Parathyroid adenoma (tissue), 2 donors: Measurements from ENCODE around the gene FAM25A.
"Not testable (repeated sequence)": the region's sequence is repeated elsewhere in the genome, so short reads cannot be mapped to it uniquely, and the experiment has no call there.

Experiments
- H2AFZ ChIP-seq: fragments of 300-600 bp; sonication (generic); one replicate; pipeline ENCODE4 v1.7.0; 2017; ENCODE audit warnings: antibody characterized with exemption, mild to moderate bottlenecking
- H3K27ac ChIP-seq: fragments of 300-600 bp; sonication (generic); one replicate; pipeline ENCODE4 v1.7.0; 2017
- H3K27me3 ChIP-seq: fragments of 300-600 bp; sonication (generic); one replicate; pipeline ENCODE4 v1.7.0; 2017; ENCODE audit warnings: low read length; ENCODE audit not compliant: control insufficient read depth, insufficient read depth
- H3K36me3 ChIP-seq: fragments of 300-600 bp; sonication (generic); one replicate; pipeline ENCODE4 v1.7.0; 2017; ENCODE audit warnings: low read length; ENCODE audit not compliant: control insufficient read depth, insufficient read depth
- H3K4me1 ChIP-seq: fragments of 300-600 bp; sonication (generic); one replicate; pipeline ENCODE4 v1.7.0; 2017; ENCODE audit warnings: control low read depth
- H3K4me2 ChIP-seq: fragments of 300-600 bp; sonication (generic); one replicate; pipeline ENCODE4 v1.7.0; 2017; ENCODE audit warnings: low read length
- H3K4me3 ChIP-seq: fragments of 300-600 bp; sonication (generic); one replicate; pipeline ENCODE4 v1.7.0; 2017; ENCODE audit warnings: low read depth, low read length
- H3K79me2 ChIP-seq: fragments of 300-600 bp; sonication (generic); one replicate; pipeline ENCODE4 v1.7.0; 2017; ENCODE audit warnings: control low read depth
- H3K9ac ChIP-seq: fragments of 300-600 bp; sonication (generic); one replicate; pipeline ENCODE4 v1.7.0; 2017; ENCODE audit warnings: mild to moderate bottlenecking
- H3K9me3 ChIP-seq: fragments of 300-600 bp; sonication (generic); one replicate; pipeline ENCODE4 v1.7.0; 2017; ENCODE audit warnings: low read length; ENCODE audit not compliant: control insufficient read depth
- TF ChIP-seq, protein P1 (sequence below): fragments of 300-600 bp; sonication (generic); IDR thresholded peaks from one replicate; pipeline ENCODE4 v1.7.0; 2017; ENCODE audit warnings: antibody characterized with exemption, mild to moderate bottlenecking
- donor health status: primary hyperparathyroidism.

FAM25A gene

DNA sequence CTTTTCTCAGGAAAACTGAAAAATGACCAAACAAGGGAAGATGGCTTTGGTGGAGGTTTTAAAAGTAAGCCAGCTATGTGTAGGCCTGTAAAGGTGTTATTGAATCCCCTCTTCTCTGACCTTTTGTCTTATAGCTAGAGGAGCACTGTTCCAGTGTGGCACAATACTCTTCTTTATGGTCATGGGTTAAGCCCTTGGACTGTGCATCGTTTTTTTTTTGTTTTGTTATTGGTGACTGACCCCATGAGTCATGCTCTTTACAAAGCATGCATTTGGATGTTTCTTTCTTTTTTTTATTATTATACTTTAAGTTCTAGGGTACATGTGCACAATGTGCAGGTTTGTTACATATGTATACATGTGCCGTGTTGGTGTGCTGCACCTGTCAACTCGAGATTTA, 19.6 kb upstream of the FAM25A start:
- H3K4me2 ChIP-seq = no peak overlapping the region

DNA sequence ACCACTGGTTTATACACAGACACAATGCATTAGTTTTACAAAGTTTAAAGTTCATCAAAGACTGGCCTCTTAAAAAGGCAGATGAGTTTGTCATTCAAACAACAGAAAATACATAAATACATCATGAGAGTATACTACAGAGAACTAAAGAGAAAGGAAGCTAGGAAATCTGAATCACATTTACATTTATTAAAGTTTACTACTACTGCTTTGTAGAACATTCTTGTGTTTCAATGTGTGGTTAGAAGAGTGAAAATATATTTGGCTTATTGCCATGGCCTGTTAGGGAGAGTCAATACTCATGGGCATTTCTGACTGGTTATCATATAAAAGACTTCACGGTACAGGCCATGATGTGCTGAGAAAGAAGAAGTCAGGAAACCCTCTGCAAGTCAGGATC, 13.0 kb upstream of the FAM25A start:
- not testable (repeated sequence) for H3K4me1 ChIP-seq, H3K4me3 ChIP-seq, H3K9me3 ChIP-seq, H3K4me2 ChIP-seq, H3K79me2 ChIP-seq, H3K27me3 ChIP-seq, H3K9ac ChIP-seq, H2AFZ ChIP-seq, H3K27ac ChIP-seq, H3K36me3 ChIP-seq

More for the DNA sequence above, 19.6 kb upstream of the FAM25A start:
- Histone ChIP-seq H3K27me3 (no peaks in the 10 kb centered on the region), H3K9me3 (no peaks in the 10 kb centered on the region), H3K4me1 (peaks cover 4% of the 10 kb centered on the region), H3K9ac (no peak overlapping the region), H3K27ac (no peak overlapping the region), H3K36me3 (no peaks in the 10 kb centered on the region), H3K79me2 (no peaks in the 10 kb centered on the region), H3K4me3 (no peak overlapping the region), H2AFZ (no peak overlapping the region)
- TF ChIP-seq, protein P1, sequence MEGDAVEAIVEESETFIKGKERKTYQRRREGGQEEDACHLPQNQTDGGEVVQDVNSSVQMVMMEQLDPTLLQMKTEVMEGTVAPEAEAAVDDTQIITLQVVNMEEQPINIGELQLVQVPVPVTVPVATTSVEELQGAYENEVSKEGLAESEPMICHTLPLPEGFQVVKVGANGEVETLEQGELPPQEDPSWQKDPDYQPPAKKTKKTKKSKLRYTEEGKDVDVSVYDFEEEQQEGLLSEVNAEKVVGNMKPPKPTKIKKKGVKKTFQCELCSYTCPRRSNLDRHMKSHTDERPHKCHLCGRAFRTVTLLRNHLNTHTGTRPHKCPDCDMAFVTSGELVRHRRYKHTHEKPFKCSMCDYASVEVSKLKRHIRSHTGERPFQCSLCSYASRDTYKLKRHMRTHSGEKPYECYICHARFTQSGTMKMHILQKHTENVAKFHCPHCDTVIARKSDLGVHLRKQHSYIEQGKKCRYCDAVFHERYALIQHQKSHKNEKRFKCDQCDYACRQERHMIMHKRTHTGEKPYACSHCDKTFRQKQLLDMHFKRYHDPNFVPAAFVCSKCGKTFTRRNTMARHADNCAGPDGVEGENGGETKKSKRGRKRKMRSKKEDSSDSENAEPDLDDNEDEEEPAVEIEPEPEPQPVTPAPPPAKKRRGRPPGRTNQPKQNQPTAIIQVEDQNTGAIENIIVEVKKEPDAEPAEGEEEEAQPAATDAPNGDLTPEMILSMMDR = no peak

DNA sequence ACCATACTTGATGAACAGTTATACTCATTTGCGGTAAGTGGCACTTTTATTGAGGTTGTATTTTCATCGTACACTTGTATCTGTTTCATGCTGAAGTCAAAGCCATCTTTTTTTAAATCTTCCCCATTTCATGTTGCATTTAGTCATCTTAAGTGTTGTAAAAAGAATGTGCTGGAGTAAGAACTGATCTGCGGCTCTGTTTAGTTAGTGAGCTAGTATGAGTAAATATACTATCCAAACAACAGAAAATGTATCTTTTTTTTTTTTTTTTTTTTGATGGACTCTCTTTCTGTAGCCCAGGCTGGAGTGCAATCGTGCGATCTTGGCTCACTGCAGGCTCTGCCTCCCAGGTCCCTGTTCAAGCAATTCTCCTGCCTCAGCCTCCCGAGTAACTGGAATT, 12.4 kb upstream of the FAM25A start:
- H3K4me2 ChIP-seq, H3K9ac ChIP-seq, H3K4me1 ChIP-seq, H3K36me3 ChIP-seq, H3K9me3 ChIP-seq, H3K27ac ChIP-seq, H3K79me2 ChIP-seq, H3K27me3 ChIP-seq, H2AFZ ChIP-seq, H3K4me3 ChIP-seq: not testable (repeated sequence)

DNA sequence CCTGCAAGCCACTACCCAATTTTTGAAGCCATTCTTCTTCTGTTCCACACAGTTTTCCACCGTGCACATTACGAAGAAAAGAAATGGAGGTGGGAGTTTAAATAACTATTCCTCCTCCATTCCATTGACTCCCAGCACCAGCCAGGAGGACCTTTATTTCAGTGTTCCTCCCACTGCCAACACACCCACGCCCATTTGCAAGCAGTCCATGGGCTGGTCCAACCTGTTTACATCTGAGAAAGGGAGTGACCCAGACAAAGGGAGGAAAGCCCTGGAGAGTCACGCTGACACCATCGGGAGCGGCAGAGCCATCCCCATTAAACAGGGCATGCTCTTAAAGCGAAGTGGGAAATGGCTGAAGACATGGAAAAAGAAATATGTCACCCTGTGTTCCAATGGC, 11.8 kb upstream of the FAM25A start:
- H3K27me3 ChIP-seq, H3K27ac ChIP-seq, H3K36me3 ChIP-seq, H3K9ac ChIP-seq, H2AFZ ChIP-seq, H3K4me1 ChIP-seq, H3K79me2 ChIP-seq, H3K4me2 ChIP-seq, H3K4me3 ChIP-seq, H3K9me3 ChIP-seq: not testable (repeated sequence)

DNA sequence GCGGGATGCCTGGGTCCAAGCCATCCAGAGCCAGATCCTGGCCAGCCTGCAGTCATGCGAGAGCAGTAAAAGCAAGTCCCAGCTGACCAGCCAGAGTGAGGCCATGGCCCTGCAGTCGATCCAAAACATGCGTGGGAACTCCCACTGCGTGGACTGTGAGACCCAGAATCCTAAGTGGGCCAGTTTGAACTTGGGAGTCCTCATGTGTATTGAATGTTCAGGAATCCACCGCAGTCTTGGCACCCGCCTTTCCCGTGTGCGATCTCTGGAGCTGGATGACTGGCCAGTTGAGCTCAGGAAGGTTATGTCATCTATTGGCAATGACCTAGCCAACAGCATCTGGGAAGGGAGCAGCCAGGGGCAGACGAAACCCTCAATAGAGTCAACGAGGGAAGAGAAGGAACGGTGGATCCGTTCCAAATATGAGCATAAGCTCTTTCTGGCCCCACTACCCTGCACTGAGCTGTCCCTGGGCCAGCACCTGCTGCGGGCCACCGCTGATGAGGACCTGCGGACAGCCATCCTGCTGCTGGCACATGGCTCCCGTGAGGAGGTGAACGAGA, 10.9 kb upstream of the FAM25A start:
- H3K27me3 ChIP-seq, H3K4me3 ChIP-seq, H3K27ac ChIP-seq, H3K9me3 ChIP-seq, H3K36me3 ChIP-seq, H3K9ac ChIP-seq, H3K79me2 ChIP-seq, H2AFZ ChIP-seq, H3K4me2 ChIP-seq, H3K4me1 ChIP-seq: not testable (repeated sequence)

DNA sequence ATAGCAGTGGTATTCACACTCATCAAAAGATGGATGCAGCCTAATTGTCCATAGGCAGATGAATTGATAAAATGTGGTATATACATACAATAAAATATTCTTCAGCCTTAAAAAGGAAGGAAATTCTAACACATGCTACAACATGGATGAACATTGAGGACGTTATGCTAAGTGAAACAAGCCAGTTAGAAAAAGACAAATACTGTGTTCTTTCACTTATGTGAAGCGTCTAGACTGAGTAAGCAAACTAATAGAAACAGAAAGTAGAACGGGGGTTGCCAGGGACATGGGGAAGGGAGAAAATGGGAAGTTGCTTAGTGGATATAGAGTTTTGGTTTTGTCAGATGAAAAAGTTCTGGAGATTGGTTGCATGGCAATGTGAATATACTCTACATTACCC, 6.6 kb upstream of the FAM25A start:
- H3K9me3 ChIP-seq, H2AFZ ChIP-seq, H3K4me1 ChIP-seq, H3K79me2 ChIP-seq, H3K4me3 ChIP-seq, H3K4me2 ChIP-seq, H3K27ac ChIP-seq, H3K36me3 ChIP-seq, H3K9ac ChIP-seq, H3K27me3 ChIP-seq: not testable (repeated sequence)

DNA sequence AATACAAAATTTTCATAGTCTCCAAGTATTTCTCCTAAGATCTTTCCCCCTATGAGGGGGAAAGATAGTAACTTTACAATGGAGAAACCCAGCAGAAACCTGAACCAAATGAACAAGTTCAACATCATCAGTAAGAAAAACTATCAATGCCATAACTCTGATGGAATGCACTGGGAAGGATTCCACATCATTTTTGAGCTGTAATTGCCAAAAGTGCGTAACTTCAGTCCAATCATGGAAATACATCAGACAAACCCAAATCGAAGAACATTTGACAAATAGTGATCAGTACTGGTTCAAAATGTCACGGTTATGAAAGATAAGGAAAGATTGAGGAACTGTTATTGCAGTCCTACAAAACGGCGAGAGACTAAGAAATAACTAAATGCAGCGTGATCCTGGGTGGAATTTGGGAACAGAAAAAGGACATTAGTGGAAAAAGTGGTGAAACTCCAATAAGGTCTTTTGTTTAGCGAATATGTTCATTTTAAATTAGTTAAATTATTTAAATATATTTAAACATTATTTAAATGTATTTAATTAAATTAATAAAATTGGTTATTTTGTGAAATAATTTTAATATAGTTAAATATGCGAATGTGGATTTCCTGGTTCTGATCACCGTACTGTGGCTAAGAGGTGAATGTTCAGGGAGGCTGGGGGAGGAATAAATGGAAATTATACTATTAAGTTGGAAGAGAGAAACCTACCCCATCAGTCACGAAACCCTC, 4.9 kb upstream of the FAM25A start:
- H3K4me1 ChIP-seq, H3K79me2 ChIP-seq, H3K9ac ChIP-seq, H3K27ac ChIP-seq, H3K27me3 ChIP-seq, H3K4me3 ChIP-seq, H3K4me2 ChIP-seq, H3K9me3 ChIP-seq, H3K36me3 ChIP-seq, H2AFZ ChIP-seq: not testable (repeated sequence)

DNA sequence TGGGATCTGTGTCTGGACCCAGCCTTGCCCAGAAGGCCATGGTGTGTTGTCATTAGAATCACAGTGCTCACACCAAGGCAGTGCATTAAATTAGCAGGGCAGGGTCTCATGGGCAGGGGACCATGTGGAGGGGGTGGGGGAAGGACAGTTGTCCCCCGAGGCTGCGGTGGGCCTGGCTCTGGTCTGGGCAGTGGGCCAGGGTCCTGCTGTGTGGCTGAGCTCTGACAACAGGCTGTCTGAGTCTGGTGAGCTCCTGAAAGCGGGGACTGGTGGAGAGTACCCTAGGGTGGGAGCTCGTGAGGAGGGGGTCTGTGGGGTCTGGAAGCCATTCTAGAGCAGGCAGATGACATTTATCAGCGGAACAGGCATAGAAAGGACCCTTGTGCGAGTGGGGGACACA, 2.0 kb upstream of the FAM25A start:
- not testable (repeated sequence) for H3K27ac ChIP-seq, H3K27me3 ChIP-seq, H2AFZ ChIP-seq, H3K4me3 ChIP-seq, H3K36me3 ChIP-seq, H3K79me2 ChIP-seq, H3K9me3 ChIP-seq, H3K4me1 ChIP-seq, H3K4me2 ChIP-seq, H3K9ac ChIP-seq

DNA sequence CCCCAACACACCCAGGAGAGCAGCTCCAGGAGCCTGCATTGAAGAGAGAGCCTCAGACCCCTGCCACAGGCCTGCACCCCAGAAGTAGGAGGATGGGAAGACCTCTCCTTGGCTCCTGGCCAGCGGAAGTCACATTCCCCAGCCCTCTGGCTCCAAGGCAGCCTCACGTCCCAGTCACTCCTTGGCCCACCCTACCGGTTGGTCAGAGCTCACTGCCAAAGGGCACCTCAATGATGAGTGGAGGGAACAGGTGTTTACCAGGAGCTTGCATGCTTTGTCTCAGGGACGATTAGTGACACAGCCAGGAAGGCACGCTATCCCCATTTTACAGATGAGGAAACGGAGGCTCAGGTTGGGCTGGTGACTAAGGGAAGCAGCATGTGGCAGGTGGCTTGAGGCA, 1.0 kb upstream of the FAM25A start:
- H3K36me3 ChIP-seq, H3K9ac ChIP-seq, H3K27me3 ChIP-seq, H2AFZ ChIP-seq, H3K4me2 ChIP-seq, H3K27ac ChIP-seq, H3K9me3 ChIP-seq, H3K4me1 ChIP-seq, H3K4me3 ChIP-seq, H3K79me2 ChIP-seq: not testable (repeated sequence)

DNA sequence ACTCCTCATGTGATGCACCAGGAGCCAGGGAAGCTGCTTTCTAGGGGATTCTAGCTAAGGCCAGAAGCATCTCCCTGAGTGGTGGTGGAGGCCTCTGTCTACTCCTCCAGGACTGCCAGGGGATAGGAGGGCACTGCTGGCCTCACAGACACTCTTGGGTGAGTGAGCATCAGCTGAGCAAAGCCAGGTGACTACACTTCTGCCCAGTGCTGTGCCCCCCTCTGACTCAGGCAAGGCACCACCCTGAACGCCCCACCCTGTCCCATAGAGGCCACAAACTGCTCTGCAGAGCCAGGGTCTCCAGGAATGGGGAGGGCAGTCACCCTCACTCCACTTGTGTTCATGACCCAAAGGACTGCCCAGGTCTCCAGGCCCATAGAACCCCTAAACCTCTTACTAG, 590 bp upstream of the FAM25A start:
- H3K27me3 ChIP-seq, H3K4me2 ChIP-seq, H3K27ac ChIP-seq, H3K4me3 ChIP-seq, H2AFZ ChIP-seq, H3K4me1 ChIP-seq, H3K9me3 ChIP-seq, H3K36me3 ChIP-seq, H3K79me2 ChIP-seq, H3K9ac ChIP-seq: not testable (repeated sequence)
